HS-27A (cell line): ENCODE data around the gene SHOC1.
A peak's percentile ranks its signal among the peaks of the same experiment; 100 is the strongest.
"Not testable (repeated sequence)": the region's sequence is repeated elsewhere in the genome, so short reads cannot be mapped to it uniquely, and the experiment has no call there.

Experiments
- DNase-seq: peaks from one replicate; pipeline ENCODE4 v3.0.0-alpha.2; 2012; ENCODE audit warnings: low read depth, missing footprints

Gene SHOC1

DNA sequence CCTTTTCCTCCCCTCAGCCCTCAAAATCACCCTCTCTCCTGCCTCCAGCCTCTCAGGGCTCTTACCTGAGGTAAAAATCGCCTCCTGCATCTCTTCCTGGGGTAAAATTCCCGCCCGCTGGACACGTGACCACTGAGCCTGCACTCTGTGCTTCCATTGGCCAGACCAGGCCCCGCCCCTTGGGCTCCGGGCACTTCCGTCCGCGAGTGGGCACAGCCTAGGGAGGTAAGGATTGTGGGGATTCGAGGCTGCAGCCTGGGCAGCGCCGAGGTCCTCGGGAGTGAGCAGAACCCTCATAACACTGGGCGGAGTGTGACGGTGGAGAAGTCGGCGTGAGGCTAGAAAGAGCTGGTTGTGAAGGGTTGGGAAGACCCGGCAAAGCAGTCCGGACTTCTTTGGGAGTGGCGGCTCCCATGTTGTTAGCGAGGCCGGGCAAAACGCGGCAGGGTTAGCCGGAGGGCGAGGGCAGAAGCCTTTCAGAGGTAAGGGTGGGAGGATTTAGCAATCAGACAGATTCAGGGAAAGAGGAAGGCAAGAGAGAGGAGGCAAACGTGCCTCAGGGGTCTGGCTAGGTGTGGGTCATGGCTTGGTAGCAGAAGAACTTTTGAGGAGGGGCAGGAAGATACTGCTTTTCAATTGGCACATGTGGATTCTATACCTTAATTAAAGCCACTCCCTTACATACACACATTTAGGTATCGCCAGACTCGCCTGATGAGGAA, at the start of gene SHOC1:
Gene SHOC1, minus strand, starts transcription at position 103 of the 722 bp plus-strand sequence. CDS start 3,519 bp downstream, outside the sequence.
- DNase-seq, result no peak

DNA sequence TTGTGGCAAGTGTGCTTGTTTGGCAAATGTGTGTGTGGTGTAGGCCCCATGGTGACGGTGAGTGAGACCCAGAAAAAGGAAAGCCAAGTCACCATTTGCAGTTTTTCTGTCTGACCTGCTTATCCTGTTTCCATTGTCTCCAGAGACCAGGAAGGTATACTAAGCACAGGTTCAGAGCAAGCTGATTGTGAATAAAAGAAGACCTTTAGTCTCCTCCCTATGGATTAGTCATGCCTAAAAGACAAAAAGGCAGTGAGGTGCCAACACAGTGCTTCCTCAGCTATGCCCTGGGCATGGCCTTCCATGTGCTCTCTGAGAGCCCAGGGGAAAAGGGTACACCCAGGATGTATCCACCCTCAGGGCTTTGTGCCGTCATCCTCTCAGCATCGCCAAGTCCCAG, 49.2 kb upstream of the SHOC1 start:
- no peak for DNase-seq

DNA sequence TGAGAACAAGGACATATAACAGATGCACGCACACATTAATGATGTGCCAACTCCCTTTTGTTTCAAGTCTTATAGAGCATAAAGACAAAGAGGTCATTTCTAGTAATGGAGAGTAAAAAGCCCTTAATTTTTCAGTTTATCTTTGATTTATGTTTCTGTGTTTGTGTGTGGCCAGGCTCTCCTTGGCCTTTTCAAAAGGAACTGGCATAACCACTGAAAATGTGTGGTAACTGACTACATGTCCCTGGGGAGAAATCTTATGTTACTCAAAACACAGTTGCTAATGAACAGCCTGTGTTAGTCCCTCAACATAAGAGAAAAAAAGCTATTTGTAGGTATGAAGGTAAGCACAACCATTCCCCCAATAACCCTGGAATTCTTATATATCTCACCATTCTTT, 47.6 kb upstream of the SHOC1 start:
- DNase-seq, result no peak

- DNase-seq, result no peak
Observed at GRCh38 chr9:111840442-111840841, 45.7 kb upstream of the SHOC1 start.

DNA sequence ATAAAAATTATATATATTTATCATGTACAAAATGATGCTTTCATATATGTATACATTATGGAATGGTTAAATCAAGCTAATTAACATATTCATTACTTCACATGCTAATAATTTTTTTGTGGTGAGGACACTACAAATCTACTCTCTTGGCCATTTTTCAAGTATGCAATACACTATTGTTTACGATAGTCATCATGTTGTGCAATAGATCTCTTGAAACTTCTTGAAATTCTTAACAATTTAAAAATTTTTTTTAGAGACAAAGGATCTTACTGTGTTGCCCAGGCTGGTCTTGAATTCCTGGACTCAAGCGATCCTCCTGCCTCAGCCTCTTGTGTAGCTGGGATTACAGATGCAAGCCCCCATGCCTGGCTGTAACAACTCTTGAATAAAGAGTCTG, 45.2 kb upstream of the SHOC1 start:
- DNase-seq, result no peak

DNA sequence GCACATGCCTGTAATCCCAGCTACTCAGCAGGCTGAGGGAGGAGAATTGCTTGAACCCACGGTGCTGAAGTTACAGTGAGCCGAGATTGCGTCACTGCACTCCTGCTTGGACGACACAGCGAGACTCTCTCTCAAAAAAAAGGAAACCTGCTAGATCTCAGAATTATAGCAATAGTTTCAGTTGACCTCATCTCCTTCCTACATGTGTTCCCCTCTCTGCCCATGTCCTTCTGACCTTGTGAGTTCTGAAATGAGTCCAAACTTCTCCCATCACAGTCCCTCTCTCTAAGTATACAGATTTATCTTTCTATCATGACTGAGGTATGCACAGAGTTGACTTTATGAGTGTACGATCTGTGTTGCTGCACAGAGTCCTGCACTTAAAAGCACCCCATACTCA, 44.6 kb upstream of the SHOC1 start:
- DNase-seq, result no peak

GRCh38 chr9:111838439-111838838, 43.7 kb upstream of the SHOC1 start:
- no peak for DNase-seq

DNA sequence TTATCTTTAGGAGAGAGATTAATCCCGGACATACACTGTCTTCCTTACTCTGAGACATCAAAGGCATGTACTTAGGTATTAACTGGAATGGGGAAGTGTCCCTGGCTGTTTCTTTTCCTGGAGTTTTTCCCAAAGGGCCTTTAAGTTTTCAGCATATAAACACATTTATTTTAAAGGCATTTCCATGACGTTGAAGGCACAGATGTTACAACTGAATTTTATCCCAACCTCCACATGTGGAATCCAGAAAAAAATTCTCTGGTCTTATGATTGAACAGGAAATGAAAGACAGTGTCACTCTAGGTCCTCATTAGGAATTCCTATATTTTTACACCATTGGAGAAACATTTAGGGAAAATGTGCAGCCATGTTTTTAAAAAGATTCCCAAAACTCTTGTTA, 41.6 kb upstream of the SHOC1 start:
- no peak for DNase-seq

GRCh38 chr9:111833941-111834340, 39.2 kb upstream of the SHOC1 start:
- no peak for DNase-seq

DNA sequence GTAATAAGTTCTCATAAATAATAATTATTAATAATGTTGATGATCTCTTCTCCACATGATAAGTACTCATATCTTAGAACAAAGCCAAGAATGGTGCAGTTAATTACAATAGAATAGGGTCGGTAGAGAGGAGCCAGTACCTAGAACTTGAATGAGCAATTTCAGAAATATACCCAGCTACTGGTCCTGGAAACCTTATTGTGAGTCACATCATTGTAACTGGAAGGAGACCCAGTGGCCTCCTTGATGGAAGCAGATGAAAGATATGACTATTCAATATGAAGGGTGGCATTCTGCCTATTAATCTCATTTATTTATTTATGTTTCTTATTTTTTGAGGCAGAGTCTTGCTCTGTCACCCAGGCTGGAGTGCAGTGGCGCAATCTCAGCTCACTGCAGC, 37.7 kb upstream of the SHOC1 start:
- no peak for DNase-seq

DNA sequence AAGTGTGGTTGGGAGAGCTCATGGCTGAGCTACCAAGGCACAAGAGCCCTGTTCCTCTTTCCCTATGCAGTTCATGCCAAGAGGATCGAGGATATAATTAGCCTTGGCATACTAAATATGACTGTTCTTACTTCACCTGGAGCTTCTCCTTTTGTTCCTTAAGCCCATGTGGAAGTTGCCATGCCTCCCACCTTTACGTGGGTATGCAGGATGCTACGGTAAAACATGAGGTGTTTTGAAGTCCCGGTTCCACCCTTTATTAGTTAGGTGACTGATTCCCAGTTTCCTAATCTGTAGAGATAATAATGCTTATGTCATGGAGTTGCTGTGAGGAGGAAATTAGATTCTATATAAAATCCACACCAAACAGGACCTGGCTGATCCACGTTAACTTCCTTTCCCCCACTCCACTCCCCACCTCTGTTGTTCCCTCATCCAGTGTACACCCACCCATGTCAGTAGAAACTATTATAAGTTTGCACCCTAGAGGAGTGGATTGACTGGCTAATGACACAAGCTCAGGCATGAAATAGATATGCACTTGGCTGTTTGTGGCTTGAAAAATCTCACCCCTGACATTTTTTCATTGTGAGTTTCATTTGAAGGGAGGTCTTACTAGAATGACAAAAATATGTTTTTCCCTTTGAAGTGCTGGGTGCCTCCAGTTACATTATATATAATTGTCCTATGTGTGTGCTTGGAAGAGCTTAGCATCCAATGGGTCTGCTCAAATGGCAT, 36.8 kb upstream of the SHOC1 start:
- no peak for DNase-seq

GRCh38 chr9:111828193-111828592, 33.5 kb upstream of the SHOC1 start:
- no peak for DNase-seq

GRCh38 chr9:111825468-111826145, 30.9 kb upstream of the SHOC1 start:
- no peak for DNase-seq

DNA sequence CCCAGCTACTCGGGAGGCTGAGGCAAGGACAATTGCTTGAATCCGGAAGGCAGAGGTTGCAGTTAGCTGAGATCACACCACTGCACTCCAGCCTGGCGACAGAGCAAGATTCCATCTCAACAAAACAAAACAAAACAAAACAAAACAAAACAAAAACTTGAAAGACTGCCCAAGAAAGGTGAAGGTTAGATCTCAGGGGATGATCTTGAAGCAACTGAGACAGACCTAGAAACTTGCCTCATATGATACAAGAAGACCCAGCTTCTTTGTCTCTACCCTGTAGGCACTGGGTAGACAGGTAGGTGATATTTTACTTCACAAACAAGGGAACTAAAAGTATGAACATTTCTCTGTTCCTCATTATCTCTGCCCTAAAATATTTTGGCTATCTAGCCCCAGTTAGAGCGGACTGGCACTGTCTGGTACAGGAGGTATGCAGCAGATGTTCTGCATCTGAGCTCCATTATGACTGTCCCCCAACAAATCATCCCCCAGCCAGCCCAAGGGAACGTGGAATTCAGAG, 26.3 kb upstream of the SHOC1 start:
- DNase-seq, result no peak

- no peak for DNase-seq
Observed at GRCh38 chr9:111819360-111819759, 24.6 kb upstream of the SHOC1 start.

GRCh38 chr9:111815285-111816070, 20.7 kb upstream of the SHOC1 start:
- DNase-seq, result no peak

GRCh38 chr9:111812337-111812736, 17.6 kb upstream of the SHOC1 start:
- DNase-seq, result no peak

GRCh38 chr9:111810908-111811307, 16.2 kb upstream of the SHOC1 start:
- DNase-seq, result no peak

DNA sequence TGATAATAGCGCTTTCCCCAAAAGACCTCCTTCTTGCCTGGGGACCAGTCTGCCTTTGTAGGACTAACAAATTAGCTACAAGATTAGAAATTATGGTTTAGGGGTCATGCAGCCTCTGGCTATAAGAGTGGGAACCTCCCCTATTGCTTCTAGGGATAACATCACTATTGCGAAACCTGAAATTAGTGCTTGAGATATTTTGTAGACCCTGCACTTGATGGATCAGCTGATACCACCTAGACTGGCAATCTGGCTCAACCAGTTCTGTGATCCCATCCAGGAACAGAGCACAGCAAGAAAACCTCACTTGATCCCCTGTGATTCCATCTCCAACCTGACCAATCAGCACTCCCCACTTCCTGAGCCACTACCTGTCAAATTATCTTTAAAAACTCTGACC, 15.7 kb upstream of the SHOC1 start:
- not testable (repeated sequence) for DNase-seq

DNA sequence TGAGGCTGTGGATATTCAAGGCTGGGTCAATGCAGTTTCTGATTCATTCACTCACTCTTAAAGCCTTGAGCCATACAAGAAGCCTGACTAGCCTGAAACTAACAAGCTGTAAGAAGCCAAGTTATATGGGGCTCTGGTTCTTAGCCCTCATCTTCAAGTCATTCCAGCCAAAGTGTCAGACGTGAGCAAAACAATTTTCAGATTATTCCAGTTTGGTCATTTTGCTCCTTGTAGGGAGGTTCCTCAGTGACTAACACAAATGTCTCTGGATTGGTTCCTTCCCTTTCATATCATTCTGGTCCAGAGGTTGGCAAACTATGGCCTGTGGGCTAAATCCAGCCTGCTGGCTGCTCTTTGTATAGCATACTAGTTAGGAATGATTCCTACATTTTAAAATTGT, 12.5 kb upstream of the SHOC1 start:
- DNase-seq, result no peak

GRCh38 chr9:111806259-111806658, 11.5 kb upstream of the SHOC1 start:
- DNase-seq, result no peak

GRCh38 chr9:111805830-111806241, 11.1 kb upstream of the SHOC1 start:
- DNase-seq, result peak; percentile 39
